GM12878 (cell line): ENCODE measurements around the gene SRBD1. TPM values are rescaled to one million over a fixed set of nuclear protein-coding genes. Genes with fewer than 3 reads are reported as not detected.

Experiments
- ATAC-seq: fragments of 200-7000 bp; cut with Tn5 transposase; 3 replicates; pipeline ENCODE4 v1.9.1; 2020; ENCODE audit warnings: mild to moderate bottlenecking, moderate library complexity
- BruUV-seq: library from RNA; stranded (reverse); fragments of 400-500 nt; replicated peaks from 2 replicates; lab custom pipeline; 2021; lab: Mats Ljungman, UMichigan
- CTCF ChIA-PET: fragments of 300-600 bp; sonication (Branson Sonifier 250); formaldehyde crosslinking; extraction: SDS; loops from one replicate; lab custom pipeline; 2021; ENCODE audit warnings: inconsistent platforms; lab: Yijun Ruan, JAX
- POLR2A ChIA-PET: fragments of 350-600 bp; formaldehyde crosslinking; extraction: SDS; loops from one replicate; lab custom pipeline; 2021; ENCODE audit warnings: inconsistent platforms; lab: Charles Lee
- RAD21 ChIA-PET: fragments of 300-600 bp; sonication (Branson Sonifier 250); formaldehyde crosslinking; loops from one replicate; lab custom pipeline; 2023; ENCODE audit warnings: antibody characterized with exemption; ENCODE audit not compliant: unreplicated experiment; lab: Charles Lee
- SMC1A ChIA-PET: fragments of 300-600 bp; sonication (Branson Sonifier 250); formaldehyde crosslinking; loops from one replicate; lab custom pipeline; 2023; ENCODE audit not compliant: unreplicated experiment, uncharacterized antibody; lab: Charles Lee
- DNase-seq: peaks from one replicate; pipeline ENCODE4 v3.0.0-alpha.2; 2011; ENCODE audit warnings: low read depth, low spot score
- FAIRE-seq: peaks from 3 replicates; lab custom pipeline; 2011; peaks lifted over from hg19 to GRCh38; lab: Jason Lieb, UNC
- H2AFZ ChIP-seq: 2 replicates; pipeline ENCODE4 v1.6.0; 2011; ENCODE audit warnings: low read depth, low read length, control low read depth; ENCODE audit not compliant: control insufficient read depth
- H3K27ac ChIP-seq: 2 replicates; pipeline ENCODE4 v1.5.1; 2011; ENCODE audit warnings: control low read depth; ENCODE audit not compliant: control insufficient read depth, insufficient read depth
- H3K27me3 ChIP-seq, 2 experiments: replicated peaks in 1 of 2; 2 replicates each; pipeline versions ENCODE4 v1.6.0 to v1.6.1; 2011; ENCODE audit warnings: low read length in 1 of 2; ENCODE audit not compliant: control insufficient read depth in 2 of 2, insufficient read depth in 2 of 2
- H3K36me3 ChIP-seq, 2 experiments: 2 replicates each; pipeline ENCODE4 v1.5.1; 2011; ENCODE audit warnings: low read length in 1 of 2; ENCODE audit not compliant: control insufficient read depth in 2 of 2, insufficient read depth in 2 of 2
- H3K4me1 ChIP-seq: 2 replicates; pipeline ENCODE4 v1.6.1; 2011; ENCODE audit warnings: mild to moderate bottlenecking, low read length, moderate library complexity, mixed read lengths; ENCODE audit not compliant: control insufficient read depth, insufficient read depth
- H3K4me2 ChIP-seq: 2 replicates; pipeline ENCODE4 v1.6.0; 2011; ENCODE audit warnings: control low read depth; ENCODE audit not compliant: control insufficient read depth, insufficient read depth
- H3K4me3 ChIP-seq: fragments of 200-600 bp; sonication (generic); 2 replicates; pipeline ENCODE4 v1.5.1; 2016
- H3K79me2 ChIP-seq: 2 replicates; pipeline ENCODE4 v1.6.0; 2011; ENCODE audit warnings: low read length; ENCODE audit not compliant: control insufficient read depth, insufficient read depth
- H3K9ac ChIP-seq: 2 replicates; pipeline ENCODE4 v1.8.0; 2011; ENCODE audit warnings: low read length, control low read depth, mixed read lengths; ENCODE audit not compliant: control insufficient read depth, insufficient read depth
- H3K9me3 ChIP-seq: replicated peaks from 3 replicates; pipeline ENCODE4 v1.5.1; 2011; ENCODE audit warnings: mild to moderate bottlenecking, low read length; ENCODE audit not compliant: control insufficient read depth, insufficient read depth
- H4K20me1 ChIP-seq: 2 replicates; pipeline ENCODE4 v1.6.0; 2011; ENCODE audit not compliant: control insufficient read depth, insufficient read depth
- CHD1 ChIP-seq: IDR thresholded peaks from 2 replicates; pipeline ENCODE4 v1.6.1; 2012; ENCODE audit warnings: low read depth, low read length, improper control_type of control experiment
- HDAC2 ChIP-seq: fragments of 200-600 bp; sonication (generic); IDR thresholded peaks from 2 replicates; pipeline ENCODE4 v1.6.1; 2017
- MXI1 ChIP-seq: fragments of 150-350 bp; IDR thresholded peaks from 2 replicates; pipeline ENCODE4 v1.6.1; 2011; ENCODE audit warnings: low read depth, mild to moderate bottlenecking, inconsistent platforms, low read length, improper control_type of control experiment
- NR2C1 ChIP-seq: fragments of 450-650 bp; IDR thresholded peaks from 2 replicates; pipeline ENCODE4 v1.6.1; 2017; ENCODE audit warnings: antibody characterized with exemption, mild to moderate bottlenecking, moderate library complexity
- POU2F2 ChIP-seq: IDR thresholded peaks from 3 replicates; pipeline ENCODE4 v1.6.1; 2011; ENCODE audit warnings: low read depth, mild to moderate bottlenecking, low read length, borderline replicate concordance
- RAD51 ChIP-seq: fragments of 450-650 bp; IDR thresholded peaks from 2 replicates; pipeline ENCODE4 v1.6.1; 2016; ENCODE audit warnings: moderate library complexity, mild to moderate bottlenecking, inconsistent platforms
- SIN3A ChIP-seq: IDR thresholded peaks from 2 replicates; pipeline ENCODE4 v1.6.1; 2012; ENCODE audit warnings: low read depth, low read length, improper control_type of control experiment
- WGBS: methylation state at CpG from one replicate; pipeline ENCODE4 v1.1.6; 2016; ENCODE audit warnings: low lambda C conversion rate; ENCODE audit not compliant: insufficient replicate concordance, insufficient coverage; ENCODE audit errors: missing lambda C conversion rate; 5-methylcytosine and 5-hydroxymethylcytosine counted together
- in situ Hi-C: fragments of 300-500 bp; cut with MboI; formaldehyde crosslinking; loops from 9 replicates; pipeline ENCODE4 v1.14.3; 2018; ENCODE audit warnings: mixed read lengths
- intact Hi-C: fragments of 100-400 bp; cut with micrococcal nuclease; formaldehyde crosslinking; loops from one replicate; pipeline ENCODE4 v1.14.2; 2022; ENCODE audit not compliant: unreplicated experiment
- polyA plus RNA-seq, 11 experiments: library from polyadenylated mRNA; depleted of rRNA in 4 of 11; unstranded in 6 of 11; stranded (reverse) in 5 of 11; fragments of >200 nt; fragmentation: Nextera tagmentation in 4 of 11; fragmentation: Illumina TruSeq in 1 of 11; extraction: Ambion mirVana in 4 of 11; extraction: Trizol in 1 of 11; gene quantifications; 1 replicate in 1 of 11; 2 replicates in 10 of 11; pipeline versions ENCODE4 v1.2.1 to v1.2.3, GENCODE V29; 2011 to 2016; ENCODE audit warnings: inconsistent platforms in 2 of 11, missing spikeins in 2 of 11, low read depth in 1 of 11
- total RNA-seq, 4 experiments: library from RNA; depleted of rRNA in 3 of 4; stranded (reverse); fragments of >200 nt in 3 of 4; fragmentation: Illumina TruSeq in 1 of 4; extraction: Trizol in 1 of 4; gene quantifications; 2 replicates each; pipeline versions ENCODE4 v1.2.1 to v1.2.3, GENCODE V29; 2013 to 2021
- TF ChIP-seq, protein P1 (sequence below): fragments of 450-650 bp; IDR thresholded peaks from 2 replicates; pipeline ENCODE4 v1.6.1; 2017; ENCODE audit warnings: mild to moderate bottlenecking, low read depth, inconsistent platforms; ENCODE audit not compliant: poor library complexity, severe bottlenecking

SRBD1 gene
- total and polyA plus RNA-seq, 10 of the 15 experiments (the other 5 are each of a cell fraction or from before 2014, with no cell fraction given) = 9.7 to 33.1 (median 20.1) TPM

DNA sequence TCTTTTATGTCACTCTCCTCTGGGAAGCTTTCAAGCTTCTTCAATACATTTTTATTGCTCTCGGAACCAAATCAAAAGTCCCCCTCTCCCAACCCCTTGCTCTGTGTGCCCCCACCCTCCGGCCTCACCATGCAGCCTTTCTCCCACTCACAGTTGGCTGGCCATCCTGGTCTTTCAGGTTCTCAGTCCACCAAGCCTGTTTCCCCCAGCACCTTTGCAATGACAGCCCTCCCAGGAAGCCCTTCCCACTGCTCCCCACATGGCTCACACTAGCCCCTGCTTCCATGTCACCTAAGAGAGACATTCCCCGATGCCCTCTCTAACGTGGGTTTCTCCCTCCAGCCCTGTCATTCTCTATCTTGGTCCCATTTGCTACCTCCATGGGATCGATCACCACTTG is 266.6 kb downstream of the SRBD1 start (continued):
- TF ChIP-seq SIN3A = no peak

- Histone ChIP-seq H2AFZ (no peak overlapping the region), H3K4me2 (no peak overlapping the region), H3K27ac (no peak overlapping the region), H3K9me3 (no peaks in the 10 kb centered on the region), H3K27me3 (0 out of 4 replicates have a peak, but pooled peaks cover 0 to 2% of the 10 kb centered on the region in 2 experiments), H3K79me2 (no peaks in the 10 kb centered on the region), H3K36me3 (no peaks in the 10 kb centered on the region), H3K4me1 (no peaks in the 10 kb centered on the region), H4K20me1 (no peaks in the 10 kb centered on the region), H3K9ac (no peak overlapping the region), H3K4me3 (no peak overlapping the region)
- CTCF ChIA-PET = no interaction called here
- no peak for TF ChIP-seq HDAC2
- TF ChIP-seq RAD51 = no peak
- TF ChIP-seq NR2C1 = no peak
- no peak for TF ChIP-seq POU2F2
- TF ChIP-seq CHD1 = no peak
- TF ChIP-seq, protein P1, sequence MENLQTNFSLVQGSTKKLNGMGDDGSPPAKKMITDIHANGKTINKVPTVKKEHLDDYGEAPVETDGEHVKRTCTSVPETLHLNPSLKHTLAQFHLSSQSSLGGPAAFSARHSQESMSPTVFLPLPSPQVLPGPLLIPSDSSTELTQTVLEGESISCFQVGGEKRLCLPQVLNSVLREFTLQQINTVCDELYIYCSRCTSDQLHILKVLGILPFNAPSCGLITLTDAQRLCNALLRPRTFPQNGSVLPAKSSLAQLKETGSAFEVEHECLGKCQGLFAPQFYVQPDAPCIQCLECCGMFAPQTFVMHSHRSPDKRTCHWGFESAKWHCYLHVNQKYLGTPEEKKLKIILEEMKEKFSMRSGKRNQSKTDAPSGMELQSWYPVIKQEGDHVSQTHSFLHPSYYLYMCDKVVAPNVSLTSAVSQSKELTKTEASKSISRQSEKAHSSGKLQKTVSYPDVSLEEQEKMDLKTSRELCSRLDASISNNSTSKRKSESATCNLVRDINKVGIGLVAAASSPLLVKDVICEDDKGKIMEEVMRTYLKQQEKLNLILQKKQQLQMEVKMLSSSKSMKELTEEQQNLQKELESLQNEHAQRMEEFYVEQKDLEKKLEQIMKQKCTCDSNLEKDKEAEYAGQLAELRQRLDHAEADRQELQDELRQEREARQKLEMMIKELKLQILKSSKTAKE = no peak
- no peak for TF ChIP-seq MXI1
- WGBS = 17% methylated on average over 9 of the region's 9 CpGs
- FAIRE-seq = no peak
- ATAC-seq = no peak
- intact Hi-C loops (no loop called here), in situ Hi-C loops (no loop called here)
- RAD21 ChIA-PET = no interaction called here
- no peak for DNase-seq
- SMC1A ChIA-PET = no interaction called here
- no TSS peak for BruUV-seq
- POLR2A ChIA-PET = no interaction called here
These were observed 267.0 kb downstream of the SRBD1 start for GRCh38 chr2:45344071-45344470.
